Spleen (tissue), 11 donors: ENCODE results near the gene FRMD4A. TPM values are rescaled to one million over a fixed set of nuclear protein-coding genes. Genes with fewer than 3 reads are reported as not detected.
A peak's percentile ranks its signal among the peaks of the same experiment; 100 is the strongest.

Experiments
- DNase-seq: peaks from one replicate; pipeline ENCODE4 v3.0.0-alpha.2; 2020
- H3K27ac ChIP-seq, 8 donors: fragments of 200-600 bp; sonication (generic) in 7 of 8; 1 replicate in 4 of 8; 2 replicates in 4 of 8; pipeline versions ENCODE4 v1.5.0 to v1.8.0; 2016 to 2021; ENCODE audit warnings: inconsistent platforms in 4 of 8, mild to moderate bottlenecking in 4 of 8, moderate library complexity in 1 of 8
- H3K27me3 ChIP-seq, 7 donors: fragments of 200-600 bp; sonication (generic) in 6 of 7; replicated peaks in 1 of 7; 1 replicate in 4 of 7; 2 replicates in 3 of 7; pipeline versions ENCODE4 v1.5.0 to v1.8.0; 2016 to 2021; ENCODE audit warnings: inconsistent platforms in 3 of 7, mild to moderate bottlenecking in 1 of 7
- H3K36me3 ChIP-seq, 6 donors: fragments of 200-600 bp; sonication (generic) in 5 of 6; 1 replicate in 4 of 6; 2 replicates in 2 of 6; pipeline versions ENCODE4 v1.5.0 to v1.8.0; 2016 to 2021; ENCODE audit warnings: inconsistent platforms in 2 of 6
- H3K4me1 ChIP-seq, 6 donors: fragments of 200-600 bp; sonication (generic) in 5 of 6; 1 replicate in 3 of 6; 2 replicates in 3 of 6; pipeline versions ENCODE4 v1.5.0 to v1.8.0; 2016 to 2021; ENCODE audit warnings: inconsistent platforms in 3 of 6
- H3K4me3 ChIP-seq, 8 donors: fragments of 200-600 bp; sonication (generic) in 7 of 8; 1 replicate in 4 of 8; 2 replicates in 4 of 8; pipeline versions ENCODE4 v1.5.0 to v1.8.0; 2016 to 2021; ENCODE audit warnings: inconsistent platforms in 4 of 8, mild to moderate bottlenecking in 4 of 8, moderate library complexity in 2 of 8
- H3K9me3 ChIP-seq, 8 donors: fragments of 200-600 bp; sonication (generic) in 7 of 8; 1 replicate in 4 of 8; 2 replicates in 4 of 8; pipeline versions ENCODE4 v1.5.0 to v1.8.0; 2016 to 2021; ENCODE audit warnings: inconsistent platforms in 4 of 8
- CTCF ChIP-seq, 11 experiments: fragments of 200-600 bp in 7 of 11; fragments of 450-650 bp in 4 of 11; sonication (generic) in 4 of 11; IDR thresholded peaks in 8 of 11; conservative IDR thresholded peaks in 3 of 11; 1 replicate in 7 of 11; 2 replicates in 4 of 11; pipeline versions ENCODE4 v1.4.0 to v1.8.0; 2016 to 2021; ENCODE audit warnings: antibody characterized with exemption in 11 of 11, inconsistent platforms in 4 of 11, mild to moderate bottlenecking in 1 of 11
- POLR2A ChIP-seq, 3 donors: fragments of 450-650 bp; IDR thresholded peaks; one replicate each; pipeline ENCODE4 v1.5.1; 2017; ENCODE audit warnings: antibody characterized with exemption in 3 of 3, mild to moderate bottlenecking in 1 of 3
- POLR2AphosphoS5 ChIP-seq, 3 donors: sonication (generic); formaldehyde crosslinking; IDR thresholded peaks; one replicate each; pipeline ENCODE4 v1.5.1; 2017; ENCODE audit warnings: antibody characterized with exemption in 3 of 3
- WGBS, 5 donors: extraction: QIAGEN DNeasy Blood & Tissue Kit in 3 of 5; methylation state at CpG; one replicate each; pipeline versions ENCODE4 v1.1.5 to v1.1.7; 2013 to 2018; 5-methylcytosine and 5-hydroxymethylcytosine counted together
- intact Hi-C: fragments of 100-400 bp; cut with DNase I; formaldehyde crosslinking; loops from one replicate; pipeline ENCODE4 v1.15.0; 2023; ENCODE audit warnings: low total_unique reads
- polyA plus RNA-seq, 3 donors: library from polyadenylated mRNA; stranded (reverse); fragments of 200-250 nt; gene quantifications; one replicate each; pipeline ENCODE4 v1.2.1, GENCODE V29; 2013
- total RNA-seq, 7 donors: library from RNA; depleted of rRNA in 3 of 7; stranded (reverse); fragments of >200 nt in 3 of 7; fragmentation: NEBNext Ultra II Directional in 4 of 7; extraction: Animal tissue kit (Norgen Biotek cat#: 25700) in 4 of 7; gene quantifications; one replicate each; pipeline versions ENCODE4 v1.1.0 to v1.2.1, GENCODE V29; 2016 to 2021
- donor health status: healthy with polysubstance abuse.
- donor health status: DM: no; HTN: no; CAD: no; lungs with moderate emphysema.
- donor health status: DM: no; HTN: no; CAD: no.
- donor health status: Bipolar disorder and iron deficiency.
- donor health status: healthy.
- donor health status: DM: no; HTN: no; CAD: no.
- donor health status: DM: yes; HTN: yes; CAD: no.

FRMD4A gene
- total and polyA plus RNA-seq, 10 donors, result 9.2 to 141 (median 80.5) TPM

- Histone ChIP-seq H3K36me3 (no peaks in the 10 kb centered on the region), H3K9me3 (no peaks in the 10 kb centered on the region), H3K27ac (no peak overlapping the region), H3K4me1 (peaks cover 5 to 73% (median 46%) of the 10 kb centered on the region in 6 donors), H3K27me3 (peaks cover 0 to 9% (median 0%) of the 10 kb centered on the region in 7 donors), H3K4me3 (no peak overlapping the region)
- intact Hi-C loops, result no loop called here
- no peak for TF ChIP-seq POLR2AphosphoS5 (IDR thresholded peaks at IDR 0.05)
- TF ChIP-seq POLR2A (IDR thresholded peaks at IDR 0.05), result no peak
- no peak for TF ChIP-seq CTCF (IDR thresholded peaks at IDR 0.05 in 8 of 11, conservative IDR thresholded peaks at IDR 0.05 in 3 of 11)
- DNase-seq, result peak; percentile 49
- 80 to 92% (median 87%) methylated on average over 12 of the region's 12 CpGs for WGBS, 5 donors
Observed at GRCh38 chr10:13709931-13710650, 620.6 kb downstream of the FRMD4A start.

GRCh38 chr10:13708256-13708990 is 622.3 kb downstream of the FRMD4A start:
- peaks cover 0 to 9% (median 0%) of the 10 kb centered on the region in 7 donors for H3K27me3 ChIP-seq
- 75 to 86% (median 84%) methylated on average over 8 of the region's 8 CpGs for WGBS, 5 donors
- H3K4me1 ChIP-seq, result peaks cover 5 to 88% (median 53%) of the 10 kb centered on the region in 6 donors
- DNase-seq, result no peak
- no peak for TF ChIP-seq POLR2A (IDR thresholded peaks at IDR 0.05)
- TF ChIP-seq POLR2AphosphoS5 (IDR thresholded peaks at IDR 0.05), result no peak
- no peak for TF ChIP-seq CTCF (IDR thresholded peaks at IDR 0.05 in 8 of 11, conservative IDR thresholded peaks at IDR 0.05 in 3 of 11)
- H3K4me3 ChIP-seq, result peak overlapping the region in 6 of 8 donors; percentile 33 to 70 (median 49)
- no peaks in the 10 kb centered on the region for H3K36me3 ChIP-seq
- intact Hi-C loops, result no loop called here
- H3K27ac ChIP-seq, result peak overlapping the region in 7 of 8 donors; percentile 24 to 78 (median 71)
- no peaks in the 10 kb centered on the region for H3K9me3 ChIP-seq

GRCh38 chr10:13707156-13707881 is 623.4 kb downstream of the FRMD4A start:
- 1 to 7% (median 3%) methylated on average over 26 of the region's 26 CpGs for WGBS, 5 donors
- no peak for TF ChIP-seq POLR2A (IDR thresholded peaks at IDR 0.05)
- peak; percentile 53 to 72 (median 72) for TF ChIP-seq POLR2AphosphoS5 (IDR thresholded peaks at IDR 0.05)
- H3K9me3 ChIP-seq, result no peaks in the 10 kb centered on the region
- intact Hi-C loops, result no loop called here
- H3K36me3 ChIP-seq, result no peaks in the 10 kb centered on the region
- H3K4me3 ChIP-seq, result peak overlapping the region; percentile 33 to 70 (median 44)
- peaks cover 0 to 77% (median 45%) of the 10 kb centered on the region in 6 donors for H3K4me1 ChIP-seq
- DNase-seq, result peak; percentile 80
- H3K27ac ChIP-seq, result peak overlapping the region in 7 of 8 donors; percentile 36 to 78 (median 71)
- H3K27me3 ChIP-seq, result peaks cover 0 to 9% (median 0%) of the 10 kb centered on the region in 7 donors

DNA sequence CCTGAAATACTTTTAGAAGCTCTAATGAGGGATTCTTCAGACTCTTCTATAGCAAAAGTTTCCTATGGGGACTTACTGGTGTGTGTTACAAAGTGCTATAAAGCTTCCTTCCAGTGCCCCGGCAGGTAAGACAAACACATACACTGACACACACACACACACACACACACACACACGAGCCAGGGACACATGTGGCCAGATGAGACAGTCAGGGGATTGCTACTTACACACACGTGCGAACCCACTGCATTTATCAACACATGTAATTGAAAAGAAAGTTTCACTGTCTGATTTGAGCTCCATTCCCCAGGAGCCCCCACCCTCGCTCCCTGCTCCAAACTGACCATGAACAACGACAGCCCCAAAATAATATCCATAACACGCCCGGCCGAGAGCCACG is 624.1 kb downstream of the FRMD4A start:
- Histone ChIP-seq H3K4me1 (peaks cover 0 to 74% (median 41%) of the 10 kb centered on the region in 6 donors), H3K27ac (peak overlapping the region in 6 of 8 donors; percentile 36 to 78 (median 70)), H3K27me3 (peaks cover 0 to 9% (median 0%) of the 10 kb centered on the region in 7 donors), H3K4me3 (peak overlapping the region; percentile 33 to 70 (median 44)), H3K9me3 (no peaks in the 10 kb centered on the region), H3K36me3 (peaks cover 0 to under 1% (median 0%) of the 10 kb centered on the region in 6 donors)
- 55 to 73% (median 71%) methylated on average over 10 of the region's 10 CpGs for WGBS, 5 donors
- intact Hi-C loops, result no loop called here
- TF ChIP-seq POLR2A (IDR thresholded peaks at IDR 0.05) (no peak), POLR2AphosphoS5 (IDR thresholded peaks at IDR 0.05) (no peak), CTCF (IDR thresholded peaks at IDR 0.05 in 8 of 11, conservative IDR thresholded peaks at IDR 0.05 in 3 of 11) (no peak)
- peak; percentile 32 for DNase-seq
